Uterus (tissue), 2 donors: ENCODE results near the gene KIAA0753.

Experiments
- POLR2A ChIP-seq, 2 donors: fragments of 450-650 bp; IDR thresholded peaks; one replicate each; pipeline ENCODE4 v1.6.1; 2016; ENCODE audit warnings: antibody characterized with exemption in 2 of 2, mild to moderate bottlenecking in 1 of 2, moderate library complexity in 1 of 2
- TF ChIP-seq, protein P1 (sequence below), 4 experiments: fragments of 200-600 bp in 2 of 4; fragments of 450-650 bp in 2 of 4; sonication (generic) in 2 of 4; IDR thresholded peaks; one replicate each; pipeline ENCODE4 v1.5.1; 2016 to 2019; ENCODE audit warnings: antibody characterized with exemption in 4 of 4, mild to moderate bottlenecking in 2 of 4, moderate library complexity in 1 of 4

DNA sequence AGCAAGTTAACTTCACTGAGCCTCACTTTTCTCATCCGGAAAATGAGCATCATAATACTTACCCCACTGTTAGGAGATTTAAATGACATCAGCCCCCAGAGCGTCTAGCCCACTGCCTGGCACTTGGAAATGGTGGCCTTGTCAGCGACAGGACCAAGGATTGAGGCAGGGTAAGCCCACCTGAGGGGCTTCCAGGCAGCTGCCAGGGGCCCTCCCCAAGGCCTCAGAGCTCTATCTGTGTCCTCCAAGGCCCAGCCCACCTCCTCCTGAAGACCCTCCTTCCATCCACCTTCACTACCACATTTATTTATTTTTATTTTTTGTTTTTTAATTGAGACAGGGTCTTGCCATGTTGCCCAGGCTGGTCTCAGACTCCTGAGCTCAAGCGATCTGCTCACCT is 97.9 kb downstream of the KIAA0753 start:
- TF ChIP-seq, protein P1, sequence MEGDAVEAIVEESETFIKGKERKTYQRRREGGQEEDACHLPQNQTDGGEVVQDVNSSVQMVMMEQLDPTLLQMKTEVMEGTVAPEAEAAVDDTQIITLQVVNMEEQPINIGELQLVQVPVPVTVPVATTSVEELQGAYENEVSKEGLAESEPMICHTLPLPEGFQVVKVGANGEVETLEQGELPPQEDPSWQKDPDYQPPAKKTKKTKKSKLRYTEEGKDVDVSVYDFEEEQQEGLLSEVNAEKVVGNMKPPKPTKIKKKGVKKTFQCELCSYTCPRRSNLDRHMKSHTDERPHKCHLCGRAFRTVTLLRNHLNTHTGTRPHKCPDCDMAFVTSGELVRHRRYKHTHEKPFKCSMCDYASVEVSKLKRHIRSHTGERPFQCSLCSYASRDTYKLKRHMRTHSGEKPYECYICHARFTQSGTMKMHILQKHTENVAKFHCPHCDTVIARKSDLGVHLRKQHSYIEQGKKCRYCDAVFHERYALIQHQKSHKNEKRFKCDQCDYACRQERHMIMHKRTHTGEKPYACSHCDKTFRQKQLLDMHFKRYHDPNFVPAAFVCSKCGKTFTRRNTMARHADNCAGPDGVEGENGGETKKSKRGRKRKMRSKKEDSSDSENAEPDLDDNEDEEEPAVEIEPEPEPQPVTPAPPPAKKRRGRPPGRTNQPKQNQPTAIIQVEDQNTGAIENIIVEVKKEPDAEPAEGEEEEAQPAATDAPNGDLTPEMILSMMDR (IDR thresholded peaks at IDR 0.05), result no peak
- TF ChIP-seq POLR2A (IDR thresholded peaks at IDR 0.05), result no peak
